HCT116 (cell line): Measurements from ENCODE around the gene FCHO2. TPM values are rescaled to one million over a fixed set of nuclear protein-coding genes. Genes with fewer than 3 reads are reported as not detected.

Experiments
- ATAC-seq: fragments of 200-7000 bp; cut with Tn5 transposase; 2 replicates; pipeline ENCODE4 v1.9.1; 2020; ENCODE audit warnings: mild to moderate bottlenecking, moderate library complexity
- BruUV-seq: library from RNA; stranded (reverse); fragments of 400-500 nt; replicated peaks from 2 replicates; lab custom pipeline; 2021; lab: Mats Ljungman, UMichigan
- CTCF ChIA-PET: fragments of 300-600 bp; sonication (Branson Sonifier 250); formaldehyde crosslinking; loops from one replicate; lab custom pipeline; 2021; ENCODE audit warnings: antibody characterized with exemption; lab: Charles Lee
- POLR2A ChIA-PET: fragments of 300-600, 350-600 bp; sonication (Branson Sonifier 250); formaldehyde crosslinking; loops from one replicate; lab custom pipeline; 2021; ENCODE audit warnings: antibody characterized with exemption; lab: Charles Lee
- RAD21 ChIA-PET, 2 experiments: fragments of 300-600 bp; sonication (Branson Sonifier 250); formaldehyde crosslinking; loops; one replicate each; lab custom pipeline; 2023; ENCODE audit warnings: low total read pairs in 2 of 2; ENCODE audit not compliant: uncharacterized antibody in 2 of 2, unreplicated experiment in 2 of 2, low non-redundant PET in 1 of 2; lab: Charles Lee
- DNase-seq: peaks from one replicate; pipeline ENCODE4 v3.0.0-alpha.2; 2010; ENCODE audit warnings: low read depth, low spot score
- H2AFZ ChIP-seq: fragments of 200-600 bp; shearing (Covaris generic), sonication (generic); 2 replicates; pipeline ENCODE4 v1.6.1; 2017; ENCODE audit warnings: low read depth, mixed run types, mixed read lengths, antibody characterized with exemption, low read length; ENCODE audit not compliant: poor library complexity, severe bottlenecking
- H3K27ac ChIP-seq: 2 replicates; pipeline ENCODE4 v1.5.1; 2012; ENCODE audit warnings: low read depth, low read length
- H3K27me3 ChIP-seq: fragments of 200-600 bp; sonication (generic); 2 replicates; pipeline ENCODE4 v1.6.1; 2016; ENCODE audit warnings: mixed run types, low read length, mixed read lengths; ENCODE audit not compliant: insufficient read depth
- H3K36me3 ChIP-seq, 2 experiments: fragments of 200-500 bp in 1 of 2; fragments of 200-600 bp in 1 of 2; sonication (Bioruptor generic) in 1 of 2; sonication (generic) in 1 of 2; 2 replicates each; pipeline versions ENCODE4 v1.5.1 to v1.6.1; 2014 to 2016; ENCODE audit warnings: low read length in 2 of 2, inconsistent platforms in 1 of 2, mixed read lengths in 1 of 2, mixed run types in 1 of 2; ENCODE audit not compliant: insufficient read depth in 2 of 2, control insufficient read depth in 1 of 2
- H3K4me1 ChIP-seq, 2 experiments: fragments of 200-600 bp in 1 of 2; sonication (generic) in 1 of 2; 2 replicates each; pipeline versions ENCODE4 v1.5.1 to v1.6.1; 2012 to 2017; ENCODE audit warnings: low read length in 2 of 2, inconsistent platforms in 1 of 2, mild to moderate bottlenecking in 1 of 2, mixed read lengths in 1 of 2, mixed run types in 1 of 2, moderate library complexity in 1 of 2; ENCODE audit not compliant: insufficient read depth in 2 of 2, control insufficient read depth in 1 of 2
- H3K4me2 ChIP-seq: fragments of 200-600 bp; sonication (generic); 2 replicates; pipeline ENCODE4 v1.6.1; 2017; ENCODE audit warnings: mixed run types, low read length, mixed read lengths
- H3K4me3 ChIP-seq, 2 experiments: fragments of 200-600 bp in 1 of 2; sonication (generic) in 1 of 2; replicated peaks in 1 of 2; 2 replicates each; pipeline ENCODE4 v1.5.1; 2011 to 2016; ENCODE audit warnings: low read length in 2 of 2, control low read depth in 1 of 2, low read depth in 1 of 2, mild to moderate bottlenecking in 1 of 2, mixed read lengths in 1 of 2, mixed run types in 1 of 2
- H3K79me2 ChIP-seq: fragments of 200-600 bp; sonication (generic); 2 replicates; pipeline ENCODE4 v1.6.1; 2017; ENCODE audit warnings: mild to moderate bottlenecking, mixed run types, low read length, moderate library complexity, mixed read lengths; ENCODE audit not compliant: insufficient read depth
- H3K9ac ChIP-seq: fragments of 200-600 bp; sonication (generic); 2 replicates; pipeline ENCODE4 v1.6.1; 2016; ENCODE audit warnings: low read length, mixed read lengths
- H3K9me2 ChIP-seq: fragments of 200-600 bp; sonication (generic), shearing (Covaris generic); 2 replicates; pipeline ENCODE4 v1.6.1; 2017; ENCODE audit warnings: mixed run types, mild to moderate bottlenecking, moderate library complexity; ENCODE audit not compliant: insufficient read depth
- H3K9me3 ChIP-seq, 2 experiments: fragments of 200-500 bp in 1 of 2; fragments of 200-600 bp in 1 of 2; sonication (Bioruptor generic) in 1 of 2; sonication (generic) in 1 of 2; 2 replicates each; pipeline ENCODE4 v1.6.1; 2014 to 2017; ENCODE audit warnings: low read length in 2 of 2, mixed read lengths in 2 of 2, inconsistent platforms in 1 of 2, low read depth in 1 of 2, mild to moderate bottlenecking in 1 of 2, mixed run types in 1 of 2, moderate library complexity in 1 of 2; ENCODE audit not compliant: control insufficient read depth in 1 of 2, insufficient read depth in 1 of 2
- H4K20me1 ChIP-seq: fragments of 200-600 bp; sonication (generic), shearing (Covaris generic); 2 replicates; pipeline ENCODE4 v1.6.1; 2017; ENCODE audit warnings: mixed run types, mild to moderate bottlenecking, moderate library complexity; ENCODE audit not compliant: insufficient read depth
- CEBPB ChIP-seq: IDR thresholded peaks from 2 replicates; pipeline ENCODE4 v1.6.1; 2012; ENCODE audit warnings: low read depth
- EZH2 ChIP-seq: fragments of 200-600 bp; sonication (generic); IDR thresholded peaks from 2 replicates; pipeline ENCODE4 v1.6.1; 2017; ENCODE audit warnings: antibody characterized with exemption, mixed run types
- EZH2phosphoT487 ChIP-seq: fragments of 200-600 bp; IDR thresholded peaks from 2 replicates; pipeline ENCODE4 v1.6.1; 2018; ENCODE audit warnings: antibody characterized with exemption, borderline replicate concordance
- FOSL1 ChIP-seq: IDR thresholded peaks from 2 replicates; pipeline ENCODE4 v1.6.1; 2012; ENCODE audit warnings: low read depth
- JUND ChIP-seq: IDR thresholded peaks from 2 replicates; pipeline ENCODE4 v1.6.1; 2012
- POLR2A ChIP-seq: IDR thresholded peaks from 2 replicates; pipeline ENCODE4 v1.7.0; 2011; ENCODE audit warnings: borderline replicate concordance; ENCODE audit not compliant: insufficient read depth, insufficient read length; ENCODE audit errors: extremely low read depth
- POLR2AphosphoS5 ChIP-seq: IDR thresholded peaks from 2 replicates; pipeline ENCODE4 v1.6.1; 2011; ENCODE audit warnings: mild to moderate bottlenecking, low read depth, low read length, moderate library complexity
- RAD21 ChIP-seq: IDR thresholded peaks from 2 replicates; pipeline ENCODE4 v1.6.1; 2012; ENCODE audit warnings: low read depth, mild to moderate bottlenecking
- REST ChIP-seq: IDR thresholded peaks from 2 replicates; pipeline ENCODE4 v1.6.1; 2012; ENCODE audit warnings: low read depth
- SP1 ChIP-seq: IDR thresholded peaks from 2 replicates; pipeline ENCODE4 v1.6.1; 2012; ENCODE audit warnings: low read depth
- SRF ChIP-seq: IDR thresholded peaks from 2 replicates; pipeline ENCODE4 v1.6.1; 2012; ENCODE audit warnings: low read depth
- YY1 ChIP-seq: IDR thresholded peaks from 2 replicates; pipeline ENCODE4 v1.6.1; 2011; ENCODE audit warnings: low read length, low read depth, moderate library complexity, mild to moderate bottlenecking; ENCODE audit not compliant: insufficient replicate concordance; ENCODE audit errors: extremely low read depth
- ZFX ChIP-seq: fragments of 450-650 bp; IDR thresholded peaks from 2 replicates; pipeline ENCODE4 v1.6.1; 2017
- ZNF274 ChIP-seq: fragments of 200-500 bp; sonication (Bioruptor generic); IDR thresholded peaks from 2 replicates; pipeline ENCODE4 v1.6.1; 2014; ENCODE audit warnings: mild to moderate bottlenecking, low read depth, low read length, inconsistent platforms
- intact Hi-C: fragments of 100-400 bp; cut with micrococcal nuclease; formaldehyde crosslinking; loops from 2 replicates; pipeline ENCODE4 v1.10.0; 2022
- total RNA-seq: library from RNA; stranded (reverse); gene quantifications from one replicate; pipeline ENCODE4 v1.2.1, GENCODE V29; 2021; ENCODE audit not compliant: unreplicated experiment
- TF ChIP-seq, protein P1 (sequence below): IDR thresholded peaks from 2 replicates; pipeline ENCODE4 v1.6.1; 2012
- TF ChIP-seq, protein P2 (sequence below): IDR thresholded peaks from 2 replicates; pipeline ENCODE4 v1.6.1; 2012

Gene FCHO2
- total RNA-seq, 1 experiment from 2014 or later = 18.7 TPM

- TF ChIP-seq REST (no peak), EZH2phosphoT487 (no peak)
Measured at GRCh38 chr5:72996632-72997031, 40.8 kb downstream of the FCHO2 start (continued).

GRCh38 chr5:72999916-73000315 is 44.1 kb downstream of the FCHO2 start:
- Histone ChIP-seq H3K27me3 (no peaks in the 10 kb centered on the region), H3K9me3 (no peaks in the 10 kb centered on the region), H3K27ac (no peak overlapping the region), H3K4me2 (no peak overlapping the region), H3K36me3 (no peaks in the 10 kb centered on the region), H3K9ac (no peak overlapping the region), H2AFZ (no peak overlapping the region), H3K4me1 (no peaks in the 10 kb centered on the region), H3K79me2 (no peaks in the 10 kb centered on the region), H3K4me3 (no peak overlapping the region), H4K20me1 (no peaks in the 10 kb centered on the region), H3K9me2 (no peaks in the 10 kb centered on the region)
- ATAC-seq (no peak), DNase-seq (no peak)
- no TSS peak for BruUV-seq
- ChIA-PET CTCF (no interaction called here), RAD21 (no interaction called here), POLR2A (no interaction called here)
- intact Hi-C loops = no loop called here
- TF ChIP-seq POLR2AphosphoS5 = no peak
- no peak for TF ChIP-seq ZNF274
- TF ChIP-seq CEBPB = no peak
- no peak for TF ChIP-seq JUND
- no peak for TF ChIP-seq YY1
- no peak for TF ChIP-seq SRF
- TF ChIP-seq, protein P1, sequence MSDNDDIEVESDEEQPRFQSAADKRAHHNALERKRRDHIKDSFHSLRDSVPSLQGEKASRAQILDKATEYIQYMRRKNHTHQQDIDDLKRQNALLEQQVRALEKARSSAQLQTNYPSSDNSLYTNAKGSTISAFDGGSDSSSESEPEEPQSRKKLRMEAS = no peak
- TF ChIP-seq ZFX = no peak
- no peak for TF ChIP-seq SP1
- TF ChIP-seq, protein P2, sequence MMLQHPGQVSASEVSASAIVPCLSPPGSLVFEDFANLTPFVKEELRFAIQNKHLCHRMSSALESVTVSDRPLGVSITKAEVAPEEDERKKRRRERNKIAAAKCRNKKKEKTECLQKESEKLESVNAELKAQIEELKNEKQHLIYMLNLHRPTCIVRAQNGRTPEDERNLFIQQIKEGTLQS = no peak
- TF ChIP-seq EZH2 = no peak
- no peak for TF ChIP-seq POLR2A
- TF ChIP-seq FOSL1 = no peak
- TF ChIP-seq RAD21 = no peak
